H1 (cell line): ENCODE data around the gene PIGU. TPM values are rescaled to one million over a fixed set of nuclear protein-coding genes. Genes with fewer than 3 reads are reported as not detected.
"Not testable (repeated sequence)": the region's sequence is repeated elsewhere in the genome, so short reads cannot be mapped to it uniquely, and the experiment has no call there.

Source experiments
- CTCF ChIA-PET: fragments of 300-600 bp; sonication (Branson Sonifier 250); formaldehyde crosslinking; loops from one replicate; lab custom pipeline; 2021; ENCODE audit not compliant: partially characterized antibody; lab: Charles Lee
- POLR2A ChIA-PET: fragments of 300-600 bp; sonication (Branson Sonifier 250); formaldehyde crosslinking; loops from one replicate; lab custom pipeline; 2021; ENCODE audit warnings: inconsistent platforms; ENCODE audit not compliant: partially characterized antibody; lab: Charles Lee
- DNase-seq, 2 experiments: peaks; one replicate each; pipeline versions ENCODE4 v3.0.0 to v3.0.0-alpha.2; 2010 to 2022; ENCODE audit warnings: low spot score in 2 of 2, low read depth in 1 of 2, mixed read lengths in 1 of 2
- FAIRE-seq: peaks from 2 replicates; lab custom pipeline; 2011; peaks lifted over from hg19 to GRCh38; lab: Jason Lieb, UNC
- H2AFZ ChIP-seq: 2 replicates; pipeline ENCODE4 v1.8.1; 2012; ENCODE audit warnings: low read length, inconsistent platforms
- H2AK5ac ChIP-seq: 2 replicates; pipeline ENCODE4 v1.6.1; 2013; ENCODE audit warnings: low read depth, low read length
- H2BK120ac ChIP-seq: replicated peaks from 2 replicates; pipeline ENCODE3; 2013; ENCODE audit warnings: low read depth, low read length, inconsistent platforms
- H2BK12ac ChIP-seq: 2 replicates; pipeline ENCODE4 v1.6.1; 2013; ENCODE audit warnings: low read depth, low read length
- H2BK15ac ChIP-seq: 2 replicates; pipeline ENCODE4 v1.6.1; 2013; ENCODE audit warnings: low read length
- H2BK20ac ChIP-seq: 2 replicates; pipeline ENCODE4 v1.6.1; 2013; ENCODE audit warnings: low read length
- H2BK5ac ChIP-seq: 2 replicates; pipeline ENCODE4 v1.6.1; 2013; ENCODE audit warnings: low read depth, low read length
- H3K14ac ChIP-seq: 2 replicates; pipeline ENCODE4 v1.6.1; 2013; ENCODE audit warnings: inconsistent platforms; ENCODE audit not compliant: insufficient read length
- H3K18ac ChIP-seq: 2 replicates; pipeline ENCODE4 v1.6.1; 2013; ENCODE audit warnings: low read length; ENCODE audit errors: extremely low read depth
- H3K23ac ChIP-seq: 2 replicates; pipeline ENCODE4 v1.6.1; 2013; ENCODE audit warnings: inconsistent platforms; ENCODE audit not compliant: insufficient read length
- H3K23me2 ChIP-seq: 2 replicates; pipeline ENCODE4 v1.6.1; 2013; ENCODE audit warnings: low read depth, low read length
- H3K27ac ChIP-seq: 2 replicates; pipeline ENCODE4 v1.6.1; 2011; ENCODE audit warnings: low read depth, low read length, inconsistent platforms
- H3K27me3 ChIP-seq, 4 experiments: replicated peaks in 1 of 4; 1 replicate in 1 of 4; 2 replicates in 3 of 4; pipeline versions ENCODE4 v1.6.1 to v1.8.1; 2011 to 2013; ENCODE audit warnings: low read length in 3 of 4, mild to moderate bottlenecking in 3 of 4, inconsistent platforms in 2 of 4, mixed read lengths in 2 of 4, moderate library complexity in 1 of 4; ENCODE audit not compliant: control insufficient read depth in 3 of 4, insufficient read depth in 3 of 4; ENCODE audit errors: extremely low read depth in 1 of 4
- H3K36me3 ChIP-seq, 4 experiments: 2 replicates each; pipeline versions ENCODE4 v1.6.1 to v1.8.1; 2011 to 2013; ENCODE audit warnings: mild to moderate bottlenecking in 4 of 4, low read length in 3 of 4, moderate library complexity in 2 of 4, control low read depth in 1 of 4, inconsistent platforms in 1 of 4; ENCODE audit not compliant: insufficient read depth in 4 of 4, control insufficient read depth in 2 of 4
- H3K4ac ChIP-seq: replicated peaks from 2 replicates; pipeline ENCODE3; 2013; ENCODE audit warnings: low read length, low read depth, mixed read lengths, inconsistent platforms; ENCODE audit not compliant: insufficient read length
- H3K4me1 ChIP-seq, 4 experiments: replicated peaks in 1 of 4; 1 replicate in 1 of 4; 2 replicates in 3 of 4; pipeline versions ENCODE4 v1.6.1 to v1.8.1; 2011 to 2013; ENCODE audit warnings: low read length in 3 of 4, inconsistent platforms in 2 of 4, mixed read lengths in 1 of 4; ENCODE audit not compliant: insufficient read depth in 4 of 4, control insufficient read depth in 3 of 4
- H3K4me2 ChIP-seq, 2 experiments: 2 replicates each; pipeline versions ENCODE4 v1.6.1 to v1.8.1; 2011 to 2013; ENCODE audit warnings: low read depth in 2 of 2, low read length in 2 of 2, control low read depth in 1 of 2, inconsistent platforms in 1 of 2, mild to moderate bottlenecking in 1 of 2; ENCODE audit not compliant: insufficient read depth in 1 of 2
- H3K4me3 ChIP-seq, 4 experiments: fragments of 200-600, 300-600 bp in 1 of 4; sonication (generic), shearing (Covaris generic), sonication (Bioruptor Twin) in 1 of 4; 2 replicates each; pipeline versions ENCODE4 v1.5.1 to v1.8.1; 2011 to 2016; ENCODE audit warnings: low read length in 4 of 4, low read depth in 3 of 4, control low read depth in 2 of 4, inconsistent platforms in 2 of 4, mild to moderate bottlenecking in 2 of 4, mixed read lengths in 1 of 4, moderate library complexity in 1 of 4; ENCODE audit not compliant: insufficient read depth in 2 of 4; ENCODE audit errors: extremely low read depth in 1 of 4
- H3K56ac ChIP-seq: replicated peaks from 2 replicates; pipeline ENCODE3; 2013; ENCODE audit warnings: low read depth, mild to moderate bottlenecking, mixed read lengths, low read length, inconsistent platforms; ENCODE audit not compliant: insufficient read length
- H3K79me1 ChIP-seq: 2 replicates; pipeline ENCODE4 v1.6.1; 2013; ENCODE audit warnings: low read depth, low read length, control low read depth
- H3K79me2 ChIP-seq, 2 experiments: 2 replicates each; pipeline versions ENCODE4 v1.6.1 to v1.8.1; 2012 to 2013; ENCODE audit warnings: low read length in 2 of 2, mild to moderate bottlenecking in 2 of 2, inconsistent platforms in 1 of 2; ENCODE audit not compliant: insufficient read depth in 2 of 2, control insufficient read depth in 1 of 2
- H3K9ac ChIP-seq, 4 experiments: replicated peaks in 1 of 4; 1 replicate in 1 of 4; 2 replicates in 3 of 4; pipeline versions ENCODE4 v1.6.1 to v1.8.1; 2011 to 2013; ENCODE audit warnings: low read depth in 3 of 4, low read length in 3 of 4, control low read depth in 2 of 4, mild to moderate bottlenecking in 2 of 4, moderate library complexity in 2 of 4, inconsistent platforms in 1 of 4; ENCODE audit errors: extremely low read depth in 1 of 4
- H3K9me3 ChIP-seq, 2 experiments: 2 replicates each; pipeline versions ENCODE4 v1.6.1 to v1.8.1; 2012 to 2013; ENCODE audit warnings: mild to moderate bottlenecking in 2 of 2, moderate library complexity in 2 of 2, control low read depth in 1 of 2, inconsistent platforms in 1 of 2, low read depth in 1 of 2, low read length in 1 of 2, mixed read lengths in 1 of 2; ENCODE audit not compliant: insufficient read depth in 2 of 2
- H4K20me1 ChIP-seq, 2 experiments: replicated peaks in 1 of 2; 2 replicates each; pipeline versions ENCODE3 to v1.8.1; 2011 to 2013; ENCODE audit warnings: inconsistent platforms in 2 of 2, low read length in 2 of 2, mild to moderate bottlenecking in 1 of 2; ENCODE audit not compliant: insufficient read depth in 2 of 2, control insufficient read depth in 1 of 2
- H4K5ac ChIP-seq: 2 replicates; pipeline ENCODE4 v1.6.1; 2013; ENCODE audit warnings: low read length, low read depth, mixed read lengths, inconsistent platforms; ENCODE audit not compliant: insufficient read length
- H4K8ac ChIP-seq: 2 replicates; pipeline ENCODE4 v1.8.0; 2013; ENCODE audit warnings: mild to moderate bottlenecking, moderate library complexity, low read length, inconsistent platforms; ENCODE audit not compliant: insufficient read depth; ENCODE audit errors: extremely low read depth
- H4K91ac ChIP-seq: replicated peaks from 2 replicates; pipeline ENCODE3; 2013; ENCODE audit warnings: low read length, mixed read lengths, inconsistent platforms; ENCODE audit not compliant: insufficient read length
- whole genome bisulfite sequencing, 2 experiments: shearing (Covaris generic) in 1 of 2; methylation state at CpG; one replicate each; pipeline versions ENCODE4 v1.1.6 to v1.1.7; 2013 to 2015; ENCODE audit warnings: low lambda C conversion rate in 2 of 2, mixed read lengths in 2 of 2, inconsistent platforms in 1 of 2, low coverage in 1 of 2, missing lambda C conversion rate in 1 of 2; ENCODE audit not compliant: insufficient replicate concordance in 2 of 2, insufficient coverage in 1 of 2, insufficient read length in 1 of 2; ENCODE audit errors: extremely low coverage in 1 of 2, missing lambda C conversion rate in 1 of 2; 5-methylcytosine and 5-hydroxymethylcytosine counted together
- polyA plus RNA-seq, 7 experiments: library from polyadenylated mRNA; depleted of rRNA in 3 of 7; stranded (reverse) in 5 of 7; unstranded in 2 of 7; fragments of >200 nt in 5 of 7; fragments of 200-250 nt in 2 of 7; gene quantifications; 1 replicate in 5 of 7; 2 replicates in 1 of 7; 4 replicates in 1 of 7; pipeline versions ENCODE4 v1.2.1 to v1.2.3, GENCODE V29; 2011 to 2013; ENCODE audit warnings: missing spikeins in 2 of 7, mixed read lengths in 2 of 7
- total RNA-seq: library from RNA; stranded (reverse); fragmentation: NEBNext Ultra II Directional; extraction: Animal tissue kit (Norgen Biotek cat#: 25700); gene quantifications from 2 replicates; pipeline ENCODE4 v1.2.1, GENCODE V29; 2021

PIGU gene
- total and polyA plus RNA-seq, 2 of the 8 experiments (the other 6 are each of a cell fraction or from before 2014, with no cell fraction given): 28.3 to 117 TPM

DNA sequence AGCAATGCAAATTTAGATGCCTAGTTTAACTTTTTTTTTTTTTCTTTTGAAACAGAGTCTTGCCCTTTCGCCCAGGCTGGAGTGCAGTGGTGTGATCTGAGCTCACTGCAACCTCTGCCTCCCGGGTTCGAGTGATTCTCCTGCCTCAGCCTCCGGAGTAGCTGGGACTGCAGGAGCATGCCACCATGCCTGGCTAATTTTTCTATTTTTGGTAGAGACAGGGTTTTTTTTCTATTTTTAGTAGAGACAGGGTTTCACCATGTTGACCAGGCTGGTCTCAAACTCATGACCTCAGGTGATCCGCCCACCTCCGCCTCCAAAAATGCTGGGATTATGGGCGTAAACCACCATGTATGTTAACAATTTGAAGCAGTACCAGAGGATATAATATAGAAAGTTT is 158.0 kb downstream of the PIGU start:
- H2BK20ac ChIP-seq, H3K27me3 ChIP-seq, H3K36me3 ChIP-seq, H3K14ac ChIP-seq, H2BK120ac ChIP-seq, H3K4ac ChIP-seq, H2AFZ ChIP-seq, H3K23ac ChIP-seq, H2BK12ac ChIP-seq, H3K4me1 ChIP-seq, H4K5ac ChIP-seq, H3K27ac ChIP-seq, FAIRE-seq, H4K8ac ChIP-seq, H3K9me3 ChIP-seq, H3K9ac ChIP-seq, H3K79me1 ChIP-seq, H2AK5ac ChIP-seq, H3K4me3 ChIP-seq, H3K23me2 ChIP-seq, H2BK15ac ChIP-seq, H3K56ac ChIP-seq, H2BK5ac ChIP-seq, H4K91ac ChIP-seq, H3K4me2 ChIP-seq, H3K18ac ChIP-seq: not testable (repeated sequence)
- WGBS, 2 experiments: 95% methylated on average over 7 of the region's 7 CpGs; no CpG with 5 or more reads in 1 of the 2 experiments
- ChIA-PET CTCF (interaction anchor here (0.6 to 4.7 kb wide), 3 partner anchors 11 to 206 kb away, joined by 3 to 25 read pairs (median 4); no protein-coding TSS in a partner anchor), POLR2A (interaction anchor here (3.1 kb wide), 1 partner anchor 216 kb away, joined by 12 read pairs; the partner anchor contains the start of gene AHCY)
- peaks cover 12 to 13% of the 10 kb centered on the region in 2 experiments for H4K20me1 ChIP-seq
- peaks cover 0 to 69% of the 10 kb centered on the region in 2 experiments; a peak in 3 of 4 replicates for H3K79me2 ChIP-seq
- DNase-seq: peak in 1 of 2 experiments; percentile 16
